PC-9 (cell line): ENCODE data around the gene KBTBD13. TPM values are rescaled to one million over a fixed set of nuclear protein-coding genes. Genes with fewer than 3 reads are reported as not detected.

ENCODE experiments used
- BruUV-seq: library from RNA; stranded (reverse); fragments of 400-500 nt; replicated peaks from 2 replicates; lab custom pipeline; 2021; lab: Mats Ljungman, UMichigan
- CTCF ChIA-PET: fragments of 300-600 bp; sonication (Branson Sonifier 250); formaldehyde crosslinking; loops from one replicate; lab custom pipeline; 2022; ENCODE audit warnings: antibody characterized with exemption; lab: Charles Lee
- POLR2A ChIA-PET: fragments of 300-600 bp; sonication (Branson Sonifier 250); formaldehyde crosslinking; loops from one replicate; lab custom pipeline; 2022; ENCODE audit warnings: antibody characterized with exemption; ENCODE audit not compliant: unreplicated experiment; lab: Charles Lee
- DNase-seq, 2 experiments: peaks; one replicate each; pipeline versions ENCODE4 v3.0.0 to v3.0.0-alpha.2; 2015 to 2022; ENCODE audit warnings: mixed read lengths in 1 of 2
- H2AFZ ChIP-seq: fragments of 200-600 bp; sonication (generic); 2 replicates; pipeline ENCODE4 v1.8.1; 2017; ENCODE audit warnings: antibody characterized with exemption
- H3F3A ChIP-seq: fragments of 200-600 bp; sonication (generic); 2 replicates; pipeline ENCODE4 v1.8.1; 2017; ENCODE audit warnings: antibody characterized with exemption, mild to moderate bottlenecking, low read depth; ENCODE audit not compliant: insufficient read depth
- H3K27ac ChIP-seq: fragments of 200-600 bp; sonication (generic); 2 replicates; pipeline ENCODE4 v1.6.1; 2016; ENCODE audit warnings: mixed run types
- H3K27me3 ChIP-seq: fragments of 200-600 bp; sonication (generic); 2 replicates; pipeline ENCODE4 v1.6.1; 2016; ENCODE audit warnings: low read depth, mixed run types; ENCODE audit not compliant: insufficient read depth
- H3K36me3 ChIP-seq: fragments of 200-600 bp; sonication (generic); 2 replicates; pipeline ENCODE4 v1.6.1; 2016; ENCODE audit warnings: low read depth, mixed run types
- H3K4me1 ChIP-seq: fragments of 200-600 bp; sonication (generic); replicated peaks from 2 replicates; pipeline ENCODE4 v1.6.1; 2016; ENCODE audit warnings: mixed run types; ENCODE audit not compliant: insufficient read depth
- H3K4me2 ChIP-seq: fragments of 200-600 bp; sonication (generic); 2 replicates; pipeline ENCODE4 v1.6.1; 2017; ENCODE audit warnings: mixed run types
- H3K4me3 ChIP-seq: fragments of 200-600 bp; sonication (generic); 2 replicates; pipeline ENCODE4 v1.6.1; 2016; ENCODE audit warnings: mixed run types
- H3K79me2 ChIP-seq: fragments of 200-600 bp; sonication (generic); 2 replicates; pipeline ENCODE4 v1.6.1; 2017; ENCODE audit warnings: low read depth, mixed run types
- H3K9me2 ChIP-seq: fragments of 200-600 bp; sonication (generic); 2 replicates; pipeline ENCODE4 v1.8.1; 2017; ENCODE audit warnings: mild to moderate bottlenecking; ENCODE audit not compliant: insufficient read depth
- H3K9me3 ChIP-seq: fragments of 200-600 bp; sonication (generic); 2 replicates; pipeline ENCODE4 v1.8.1; 2016; ENCODE audit warnings: low read depth; ENCODE audit not compliant: insufficient read depth
- H4K20me1 ChIP-seq: fragments of 200-600 bp; sonication (generic); 2 replicates; pipeline ENCODE4 v1.8.1; 2017; ENCODE audit not compliant: insufficient read depth
- EZH2 ChIP-seq: fragments of 200-600 bp; sonication (generic); IDR thresholded peaks from 2 replicates; pipeline ENCODE4 v1.8.0; 2017; ENCODE audit warnings: antibody characterized with exemption, low read depth
- intact Hi-C: fragments of 100-400 bp; cut with micrococcal nuclease; formaldehyde crosslinking; loops from one replicate; pipeline ENCODE4 v1.10.0; 2022; ENCODE audit not compliant: unreplicated experiment
- total RNA-seq: library from RNA; stranded (reverse); gene quantifications from 2 replicates; pipeline ENCODE4 v1.2.3, GENCODE V29; 2021
- TF ChIP-seq, protein P1 (sequence below): fragments of 200-600 bp; sonication (generic); conservative IDR thresholded peaks from 2 replicates; pipeline ENCODE4 v1.6.1; 2017; ENCODE audit warnings: mixed run types, antibody characterized with exemption, mild to moderate bottlenecking, moderate library complexity

KBTBD13 gene
- total RNA-seq, 1 experiment from 2014 or later, result not detected

DNA sequence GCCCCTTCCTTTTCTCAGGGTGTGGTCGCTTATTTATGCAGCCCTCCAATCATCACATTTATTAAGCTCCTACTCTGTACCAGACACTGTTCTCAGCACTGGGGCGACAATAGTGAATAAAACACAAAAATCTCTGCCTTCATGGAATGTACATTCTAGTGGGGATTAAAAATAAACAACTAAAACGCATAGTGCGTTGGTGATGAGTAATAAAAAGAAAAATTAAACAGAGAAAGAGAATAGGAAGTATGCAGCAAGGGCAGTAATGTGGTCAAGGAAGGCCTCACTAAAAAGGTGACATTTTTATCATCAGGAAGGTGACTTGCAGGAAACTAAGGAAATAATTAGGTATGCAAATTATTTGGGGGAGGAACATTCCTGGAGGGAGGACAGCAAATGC is 26.3 kb upstream of the KBTBD13 start:
- Histone ChIP-seq H2AFZ (no peak overlapping the region), H3K4me3 (no peak overlapping the region), H3K9me3 (no peaks in the 10 kb centered on the region), H3K27ac (no peak overlapping the region), H3F3A (peaks cover 5% of the 10 kb centered on the region; the same call in 1 of the 2 replicates), H3K79me2 (no peaks in the 10 kb centered on the region), H3K4me2 (no peak overlapping the region), H3K36me3 (no peaks in the 10 kb centered on the region), H4K20me1 (no peaks in the 10 kb centered on the region), H3K9me2 (no peaks in the 10 kb centered on the region), H3K27me3 (no peaks in the 10 kb centered on the region), H3K4me1 (peaks cover 14% of the 10 kb centered on the region)
- ChIA-PET POLR2A (no interaction called here), CTCF (no interaction called here)
- TF ChIP-seq, protein P1, sequence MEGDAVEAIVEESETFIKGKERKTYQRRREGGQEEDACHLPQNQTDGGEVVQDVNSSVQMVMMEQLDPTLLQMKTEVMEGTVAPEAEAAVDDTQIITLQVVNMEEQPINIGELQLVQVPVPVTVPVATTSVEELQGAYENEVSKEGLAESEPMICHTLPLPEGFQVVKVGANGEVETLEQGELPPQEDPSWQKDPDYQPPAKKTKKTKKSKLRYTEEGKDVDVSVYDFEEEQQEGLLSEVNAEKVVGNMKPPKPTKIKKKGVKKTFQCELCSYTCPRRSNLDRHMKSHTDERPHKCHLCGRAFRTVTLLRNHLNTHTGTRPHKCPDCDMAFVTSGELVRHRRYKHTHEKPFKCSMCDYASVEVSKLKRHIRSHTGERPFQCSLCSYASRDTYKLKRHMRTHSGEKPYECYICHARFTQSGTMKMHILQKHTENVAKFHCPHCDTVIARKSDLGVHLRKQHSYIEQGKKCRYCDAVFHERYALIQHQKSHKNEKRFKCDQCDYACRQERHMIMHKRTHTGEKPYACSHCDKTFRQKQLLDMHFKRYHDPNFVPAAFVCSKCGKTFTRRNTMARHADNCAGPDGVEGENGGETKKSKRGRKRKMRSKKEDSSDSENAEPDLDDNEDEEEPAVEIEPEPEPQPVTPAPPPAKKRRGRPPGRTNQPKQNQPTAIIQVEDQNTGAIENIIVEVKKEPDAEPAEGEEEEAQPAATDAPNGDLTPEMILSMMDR, result no peak
- no peak for TF ChIP-seq EZH2
- DNase-seq, result no peak
- BruUV-seq, result no TSS peak
- intact Hi-C loops, result loop anchor here (10.0 kb wide), 1 partner anchor 135 kb away; the partner anchor contains the start of gene CLPX

DNA sequence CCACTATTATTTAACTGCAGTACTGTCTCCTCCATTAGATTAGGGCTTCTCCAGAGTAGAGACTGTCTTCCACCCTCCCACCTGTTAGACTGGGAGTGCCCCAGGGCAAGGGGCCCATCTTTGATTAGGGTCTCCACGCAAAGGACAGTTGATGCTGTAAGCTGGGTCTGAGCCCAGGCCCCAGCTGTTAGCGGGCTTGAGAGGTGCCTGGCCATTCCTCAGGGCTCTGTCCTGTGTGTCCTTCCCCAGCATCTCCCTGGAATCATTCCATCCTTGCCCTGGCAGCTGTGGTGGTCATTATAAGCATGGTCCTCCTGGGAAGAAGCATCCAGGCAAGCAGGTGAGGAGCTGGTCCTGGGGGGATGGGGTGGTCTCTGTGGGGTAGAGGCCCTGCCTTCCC is 25.3 kb upstream of the KBTBD13 start:
- DNase-seq, result no peak
- H3F3A ChIP-seq, result peaks cover 2% of the 10 kb centered on the region; the same call in 1 of the 2 replicates
- no peak overlapping the region for H2AFZ ChIP-seq
- H3K79me2 ChIP-seq, result no peaks in the 10 kb centered on the region
- H3K27ac ChIP-seq, result no peak overlapping the region
- no peak overlapping the region for H3K4me2 ChIP-seq
- TF ChIP-seq EZH2, result no peak
- TF ChIP-seq, protein P1, result no peak
- ChIA-PET POLR2A (no interaction called here), CTCF (no interaction called here)
- intact Hi-C loops, result loop anchor here (10.0 kb wide), 1 partner anchor 134 kb away; the partner anchor contains the start of gene CLPX
- peaks cover 18% of the 10 kb centered on the region for H3K4me1 ChIP-seq
- BruUV-seq, result no TSS peak
- no peaks in the 10 kb centered on the region for H3K9me2 ChIP-seq
- H3K36me3 ChIP-seq, result no peaks in the 10 kb centered on the region
- H3K27me3 ChIP-seq, result no peaks in the 10 kb centered on the region
- H3K9me3 ChIP-seq, result no peaks in the 10 kb centered on the region
- no peaks in the 10 kb centered on the region for H4K20me1 ChIP-seq
- no peak overlapping the region for H3K4me3 ChIP-seq

DNA sequence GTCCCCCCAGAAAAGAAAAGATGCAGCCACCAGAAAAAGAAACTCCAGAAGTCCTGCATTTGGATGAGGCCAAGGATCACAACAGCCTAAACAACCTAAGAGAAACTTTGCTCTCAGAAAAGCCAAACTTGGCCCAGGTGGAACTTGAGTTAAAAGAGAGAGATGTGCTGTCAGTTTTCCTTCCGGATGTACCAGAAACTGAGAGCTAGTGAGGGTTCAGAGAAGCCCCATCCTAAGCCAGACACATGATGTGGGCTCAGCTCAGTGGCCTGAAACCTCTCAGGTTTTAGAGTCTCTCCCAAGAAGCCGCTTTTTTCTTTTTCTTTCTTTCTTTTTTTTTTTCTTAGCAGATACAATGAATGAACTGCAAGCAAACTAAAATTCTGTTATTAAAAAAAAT is 23.6 kb upstream of the KBTBD13 start:
- Histone ChIP-seq H3K9me2 (no peaks in the 10 kb centered on the region), H3K79me2 (no peaks in the 10 kb centered on the region), H3K27ac (no peak overlapping the region), H3K4me3 (no peak overlapping the region), H3K4me2 (no peak overlapping the region), H3F3A (peaks cover 5% of the 10 kb centered on the region; the same call in 1 of the 2 replicates), H3K36me3 (no peaks in the 10 kb centered on the region), H3K9me3 (no peaks in the 10 kb centered on the region), H4K20me1 (no peaks in the 10 kb centered on the region), H3K27me3 (no peaks in the 10 kb centered on the region), H3K4me1 (peaks cover 32% of the 10 kb centered on the region), H2AFZ (no peak overlapping the region)
- intact Hi-C loops, result loop anchor here (10.0 kb wide), 1 partner anchor 132 kb away; the partner anchor contains the start of gene CLPX
- no peak for DNase-seq
- no TSS peak for BruUV-seq
- POLR2A ChIA-PET, result no interaction called here
- CTCF ChIA-PET, result interaction anchor here (0.6 to 2.4 kb wide), 3 partner anchors 48 to 245 kb away, joined by 6 to 10 read pairs (median 7); no protein-coding TSS in a partner anchor
- TF ChIP-seq, protein P1, result no peak
- no peak for TF ChIP-seq EZH2
